NCI-H1930 (cell line): Measurements from ENCODE around the gene DUS2.

Source experiments
- DNase-seq, 2 experiments: peaks; one replicate each; lab custom pipeline; 2025; lab: John Stamatoyannopoulos, UW

Gene DUS2

DNA sequence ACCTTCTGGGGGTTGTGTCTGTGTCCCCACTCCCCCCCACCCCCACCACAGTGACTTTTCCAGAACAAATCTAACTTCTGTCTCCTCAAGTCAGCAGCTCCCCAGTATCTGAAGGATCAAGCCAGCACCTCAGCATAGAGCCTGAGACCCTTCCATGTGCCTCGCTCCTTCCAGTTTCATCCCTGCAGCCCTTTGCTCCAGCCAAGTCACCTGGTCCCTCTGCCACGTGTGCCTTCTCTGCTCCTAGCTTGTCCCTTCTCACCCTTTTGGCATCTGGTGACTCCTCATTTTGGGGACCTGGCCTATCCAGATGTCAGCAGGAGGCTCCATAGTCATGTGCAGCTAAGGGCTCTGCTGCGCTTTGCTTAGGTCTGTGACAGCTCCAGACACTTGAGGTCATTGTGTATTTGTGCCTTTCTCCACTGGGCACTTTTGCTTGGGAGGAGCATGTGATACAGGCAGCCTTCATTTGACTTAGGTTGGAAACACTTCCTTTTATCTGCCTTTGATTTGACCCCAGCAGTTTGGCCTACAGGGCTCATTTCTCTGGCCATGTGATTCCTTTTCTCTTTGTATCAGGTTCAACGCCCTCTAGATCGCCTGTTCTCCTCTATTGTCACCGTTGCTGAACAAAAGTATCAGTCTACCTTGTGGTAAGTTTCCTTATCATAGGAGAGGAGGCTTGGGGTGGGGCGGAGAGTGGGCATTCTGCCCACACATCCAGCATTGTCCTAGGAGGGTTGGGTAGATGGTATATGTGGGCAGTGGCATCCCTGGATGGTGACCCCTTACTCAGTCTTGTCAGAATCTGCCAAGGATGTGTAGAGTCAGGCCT is 55.0 kb downstream of the DUS2 start:
- no peak for DNase-seq

DNA sequence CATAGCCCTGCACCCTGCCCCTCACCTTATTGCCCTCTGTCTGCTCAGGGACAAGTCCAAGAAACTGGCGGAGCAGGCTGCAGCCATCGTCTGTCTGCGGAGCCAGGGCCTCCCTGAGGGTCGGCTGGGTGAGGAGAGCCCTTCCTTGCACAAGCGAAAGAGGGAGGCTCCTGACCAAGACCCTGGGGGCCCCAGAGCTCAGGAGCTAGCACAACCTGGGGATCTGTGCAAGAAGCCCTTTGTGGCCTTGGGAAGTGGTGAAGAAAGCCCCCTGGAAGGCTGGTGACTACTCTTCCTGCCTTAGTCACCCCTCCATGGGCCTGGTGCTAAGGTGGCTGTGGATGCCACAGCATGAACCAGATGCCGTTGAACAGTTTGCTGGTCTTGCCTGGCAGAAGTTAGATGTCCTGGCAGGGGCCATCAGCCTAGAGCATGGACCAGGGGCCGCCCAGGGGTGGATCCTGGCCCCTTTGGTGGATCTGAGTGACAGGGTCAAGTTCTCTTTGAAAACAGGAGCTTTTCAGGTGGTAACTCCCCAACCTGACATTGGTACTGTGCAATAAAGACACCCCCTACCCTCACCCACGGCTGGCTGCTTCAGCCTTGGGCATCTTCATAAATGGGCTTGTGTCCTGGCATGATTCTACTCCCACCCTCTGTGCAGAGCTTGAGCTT is 55.8 kb downstream of the DUS2 start:
- DNase-seq, result no peak

DNA sequence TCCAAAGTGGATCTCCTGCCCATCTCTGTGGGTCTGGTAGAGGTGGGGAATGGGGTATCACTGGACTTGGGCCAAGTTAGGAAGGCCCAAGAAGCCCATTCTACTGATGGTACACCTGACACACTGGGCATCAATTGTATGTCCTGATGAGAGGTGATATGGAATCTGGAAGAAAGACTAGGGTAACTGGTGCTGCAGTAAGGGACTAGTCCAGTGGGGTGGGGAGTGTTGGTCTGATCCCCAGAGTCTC is 56.2 kb downstream of the DUS2 start:
- no peak for DNase-seq

DNA sequence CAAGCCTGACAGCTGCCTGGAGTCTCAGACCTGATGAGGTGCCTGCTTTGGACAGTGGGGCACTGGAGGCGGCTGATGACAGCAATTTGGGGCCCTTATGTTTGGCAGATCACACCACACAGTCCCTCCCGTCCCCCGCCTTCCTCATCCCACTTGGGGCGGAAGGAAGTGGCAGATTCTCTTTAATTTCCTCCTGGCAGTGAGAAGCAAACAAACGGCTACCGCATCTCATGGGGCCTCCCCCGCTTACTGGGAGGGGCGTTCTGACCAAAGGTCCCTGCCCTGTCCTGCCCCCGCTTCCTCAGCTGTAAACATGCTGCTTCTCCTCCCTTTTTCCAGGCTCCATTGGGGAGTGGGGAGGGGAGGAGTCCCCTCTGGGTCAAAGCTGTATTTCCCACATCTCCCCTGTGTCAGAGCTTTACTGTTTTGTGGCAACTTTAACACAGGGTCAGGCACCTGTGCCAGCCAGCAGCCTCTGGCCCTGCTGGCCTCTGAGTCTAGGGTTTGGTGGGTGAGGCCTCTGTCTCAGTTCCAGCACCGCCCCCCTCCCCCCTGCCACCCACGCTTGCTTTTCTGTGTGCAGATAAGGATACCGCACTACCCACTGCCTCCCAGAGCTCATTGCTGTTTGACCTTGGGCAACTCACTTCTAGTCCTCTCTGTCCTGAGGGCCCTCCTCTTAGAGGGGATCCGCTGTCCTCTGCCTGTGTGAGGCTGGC is 56.7 kb downstream of the DUS2 start:
- DNase-seq, result no peak

DNA sequence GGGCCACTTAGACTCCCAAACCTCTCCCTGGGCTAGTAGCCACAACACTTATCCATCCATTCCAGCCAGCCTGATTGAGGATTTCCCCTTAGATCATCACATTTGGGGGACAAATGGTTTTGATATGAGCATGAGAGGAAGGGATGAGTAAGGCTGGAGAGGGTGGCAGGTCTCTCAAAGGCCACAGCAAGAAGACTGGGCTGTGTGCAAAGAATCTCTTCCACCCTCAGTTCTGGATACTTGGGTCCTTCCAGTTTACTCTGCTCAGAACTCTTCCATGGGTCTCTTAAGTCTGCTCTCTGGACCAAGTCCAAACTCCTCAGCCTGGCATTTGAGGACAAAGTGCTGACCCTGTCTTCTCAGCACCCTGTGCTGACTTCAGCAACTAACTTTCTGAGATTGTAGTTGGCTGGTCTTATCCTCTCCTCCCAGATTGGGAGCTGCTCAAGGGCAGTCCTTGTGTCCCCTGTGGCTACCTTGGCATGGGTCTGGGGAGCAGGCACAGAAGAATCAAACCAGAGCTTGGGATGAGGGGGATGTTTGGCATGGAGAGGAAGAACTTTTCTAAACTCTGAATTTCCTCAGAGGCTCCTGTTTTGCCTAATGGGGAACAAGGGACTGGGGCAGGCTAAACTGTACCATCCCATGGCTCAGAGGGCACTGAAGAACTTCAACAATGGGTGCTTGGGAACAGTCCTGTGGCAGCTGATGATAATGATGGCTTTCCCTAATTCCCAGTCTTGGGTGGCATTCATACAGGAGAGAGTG is 59.0 kb downstream of the DUS2 start:
- DNase-seq, result no peak

DNA sequence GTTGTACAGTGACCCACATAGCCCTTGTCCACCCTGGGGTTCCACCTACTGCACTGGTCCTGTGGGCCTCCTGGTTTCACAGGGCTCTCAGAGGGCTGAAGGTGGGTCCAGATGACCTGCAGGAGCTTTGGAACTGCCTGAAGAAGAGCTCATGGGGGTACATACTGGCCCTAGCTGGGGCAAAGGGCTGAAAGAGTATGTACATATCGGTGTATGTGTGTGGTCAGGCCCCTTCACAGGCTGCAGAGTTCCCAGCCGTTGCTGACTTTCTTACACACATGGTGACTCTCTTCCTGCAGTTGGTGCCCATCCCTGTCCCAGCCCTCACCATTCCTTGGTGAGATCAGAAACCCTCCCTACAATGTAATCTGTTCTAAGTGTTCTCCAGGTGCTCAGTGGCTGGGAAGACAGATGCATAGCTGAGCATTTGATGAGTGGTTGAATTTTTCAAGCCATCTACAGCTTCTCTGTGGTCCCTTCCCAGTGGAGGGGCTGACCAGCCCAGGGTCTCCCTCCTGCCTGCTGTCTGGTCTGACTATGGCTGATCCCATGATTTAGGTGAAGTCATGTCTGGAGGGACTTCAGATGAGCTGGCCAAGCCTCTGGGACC is 59.6 kb downstream of the DUS2 start:
- no peak for DNase-seq

DNA sequence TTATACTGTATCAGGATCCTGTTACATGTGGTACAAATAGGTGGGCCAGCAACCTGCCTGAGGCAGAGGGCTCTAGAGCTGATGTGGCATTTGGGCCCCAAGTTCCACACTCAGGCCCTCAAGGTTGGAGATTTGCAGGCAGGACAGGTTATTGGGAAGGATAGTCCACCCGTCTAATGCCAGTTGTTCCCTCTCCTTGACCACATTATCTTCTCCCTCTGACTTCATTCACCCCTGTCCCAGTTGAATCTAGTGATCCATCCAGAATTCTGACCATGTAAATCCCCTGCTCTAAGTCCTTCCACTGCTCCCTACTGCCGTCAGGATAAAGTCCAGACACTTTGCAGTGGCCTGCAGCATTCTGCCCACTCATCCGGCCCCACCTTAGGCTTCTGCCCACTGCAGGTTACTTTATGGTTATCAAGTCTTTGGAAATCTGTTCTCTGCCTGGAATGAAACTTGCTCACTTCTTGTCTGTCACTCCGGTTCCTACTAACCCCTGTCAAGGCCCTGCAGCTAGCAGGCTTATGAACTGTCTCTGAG is 60.2 kb downstream of the DUS2 start:
- DNase-seq, result no peak

DNA sequence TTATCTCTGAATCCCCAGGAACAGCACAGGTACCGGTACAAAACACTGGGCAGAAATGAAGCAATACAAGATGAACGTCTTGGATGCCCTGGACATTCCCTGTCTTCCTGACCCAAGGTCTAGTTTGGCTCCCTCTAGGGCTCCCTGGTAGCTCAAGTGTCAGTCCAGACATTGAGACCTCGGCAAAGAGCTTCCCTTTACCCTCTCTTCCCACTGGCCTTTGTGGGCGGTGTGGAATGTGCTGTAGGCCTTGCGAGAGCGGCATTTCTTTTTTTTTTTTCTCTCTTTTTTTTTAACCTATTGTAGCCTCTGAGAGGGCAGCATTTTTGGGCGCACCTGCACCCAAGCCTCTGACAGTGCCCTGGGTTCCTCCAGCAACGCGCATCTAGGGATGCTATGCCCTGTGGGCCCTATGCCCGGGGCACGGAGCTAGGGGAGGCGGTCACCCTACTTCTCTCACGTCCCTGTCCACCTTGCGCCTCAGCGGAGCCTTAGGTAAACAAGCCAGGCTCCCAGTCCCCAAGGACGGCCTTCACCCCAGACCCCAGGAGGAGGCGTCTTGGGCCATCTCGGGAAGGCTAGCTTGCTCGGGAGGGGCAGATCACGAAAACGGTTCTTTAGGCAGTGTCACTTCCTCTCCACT is 60.9 kb downstream of the DUS2 start:
- no peak for DNase-seq

DNA sequence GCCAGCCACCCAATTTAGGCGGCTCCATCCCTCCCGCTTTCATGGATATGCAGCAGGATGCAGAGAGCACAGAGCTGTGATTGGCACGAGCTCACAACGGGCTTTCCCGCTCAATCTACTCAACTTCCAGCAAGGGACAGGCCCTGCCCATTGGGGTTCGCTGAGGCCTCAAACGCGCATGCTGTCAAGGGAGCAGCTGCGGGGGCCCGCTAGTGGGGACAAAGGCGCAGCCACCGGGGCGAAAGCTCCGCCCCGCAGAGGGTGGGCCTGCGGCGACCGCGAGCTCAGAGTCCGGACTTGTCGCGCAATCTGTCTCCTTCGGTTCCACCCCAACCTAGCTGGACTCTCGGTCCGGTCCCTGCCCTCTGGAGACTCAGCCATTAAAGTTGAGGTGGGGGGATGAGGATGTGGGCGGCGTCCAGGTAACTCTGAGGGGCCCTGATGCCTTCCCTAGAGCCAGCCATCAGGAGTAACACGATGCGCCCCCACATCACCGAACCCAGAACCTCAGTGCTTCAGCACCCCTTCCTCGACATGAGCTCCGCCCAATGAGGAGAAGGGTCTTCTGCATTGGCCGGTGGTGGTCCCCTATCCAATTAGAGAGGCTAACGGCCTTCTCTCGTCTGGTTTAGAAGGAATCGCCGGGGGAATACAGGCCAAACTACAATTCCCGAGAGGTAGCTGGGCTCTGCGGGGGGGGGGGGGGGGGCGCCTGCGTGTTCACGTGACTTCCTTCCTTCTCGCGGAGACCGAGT is 61.6 kb downstream of the DUS2 start:
- peak; percentile 58 to 63 for DNase-seq

DNA sequence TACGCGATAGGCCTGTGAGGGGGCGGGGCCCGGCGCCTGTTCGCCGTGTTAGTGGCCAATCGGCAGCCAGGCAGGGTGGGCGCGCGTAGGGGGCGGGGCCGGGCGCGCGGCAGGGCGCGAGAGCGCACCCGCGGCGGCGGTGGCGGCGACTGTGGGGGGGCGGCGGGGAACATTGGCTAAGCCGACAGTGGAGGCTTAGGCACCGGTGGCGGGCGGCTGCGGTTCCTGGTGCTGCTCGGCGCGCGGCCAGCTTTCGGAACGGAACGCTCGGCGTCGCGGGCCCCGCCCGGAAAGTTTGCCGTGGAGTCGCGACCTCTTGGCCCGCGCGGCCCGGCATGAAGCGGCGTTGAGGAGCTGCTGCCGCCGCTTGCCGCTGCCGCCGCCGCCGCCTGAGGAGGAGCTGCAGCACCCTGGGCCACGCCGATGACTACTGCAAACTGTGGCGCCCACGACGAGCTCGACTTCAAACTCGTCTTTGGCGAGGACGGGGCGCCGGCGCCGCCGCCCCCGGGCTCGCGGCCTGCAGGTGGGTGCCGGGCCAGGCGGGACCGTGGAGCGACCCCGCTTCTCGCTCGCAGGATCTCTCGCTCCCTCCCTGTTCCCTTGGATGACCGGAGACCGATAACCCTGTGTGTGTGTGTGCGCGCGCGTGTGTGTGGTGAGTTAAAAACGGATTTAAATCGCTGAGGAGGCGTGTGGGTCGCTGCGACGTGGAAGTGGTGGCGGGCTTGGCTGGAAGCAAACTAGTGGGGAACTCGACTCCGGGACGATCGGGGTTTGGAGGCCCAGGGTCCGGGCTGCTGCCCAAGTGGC is 62.4 kb downstream of the DUS2 start, which contains the start of gene NFATC3:
NFATC3 (plus strand) TSS at position 112 of the 813 bp plus-strand sequence; CDS start at position 424, 312 bp downstream.
- peak; percentile 87 to 91 for DNase-seq

DNA sequence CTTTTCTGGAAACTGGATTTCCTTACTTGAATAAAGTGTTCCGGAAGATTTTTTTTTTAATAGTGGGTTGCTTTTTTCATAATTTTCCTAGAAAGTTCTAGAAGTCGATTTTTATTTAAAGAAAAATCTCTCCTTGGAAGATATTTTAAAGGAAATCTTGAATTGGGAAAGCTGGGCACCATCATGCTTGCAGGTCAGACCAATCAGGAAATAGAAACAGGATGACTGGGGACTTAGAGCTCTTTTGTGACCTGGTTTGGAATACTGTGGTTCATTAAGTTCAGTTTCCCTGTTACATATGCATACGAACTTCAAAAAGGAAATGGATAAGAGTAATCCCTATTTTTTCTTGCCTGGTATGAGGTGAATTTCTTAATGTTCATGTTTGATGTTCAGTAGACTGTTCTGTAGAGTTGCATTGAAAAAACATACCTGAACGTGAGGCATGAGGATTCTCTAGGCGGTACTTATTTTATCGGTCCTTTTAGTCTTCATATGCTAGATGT is 63.3 kb downstream of the DUS2 start:
- DNase-seq, result no peak

DNA sequence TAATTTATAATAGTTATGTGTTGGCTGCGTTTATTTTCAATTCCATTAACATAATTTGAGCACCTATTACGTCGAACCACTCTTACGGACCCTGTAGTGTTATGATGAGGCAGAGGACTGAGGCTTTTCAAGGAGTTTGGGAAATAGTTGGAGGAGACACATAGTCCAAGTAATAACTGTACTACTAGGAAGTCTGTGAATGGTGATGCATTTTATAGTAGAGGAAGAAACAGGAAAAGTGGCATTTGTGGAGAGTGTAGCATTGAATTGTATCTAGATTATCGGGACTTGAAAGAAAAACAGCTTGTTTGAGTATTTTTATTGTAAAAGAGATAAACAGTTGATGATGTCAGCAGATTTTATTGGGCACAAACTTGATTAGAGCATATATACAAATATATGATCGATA is 63.8 kb downstream of the DUS2 start:
- DNase-seq, result no peak

DNA sequence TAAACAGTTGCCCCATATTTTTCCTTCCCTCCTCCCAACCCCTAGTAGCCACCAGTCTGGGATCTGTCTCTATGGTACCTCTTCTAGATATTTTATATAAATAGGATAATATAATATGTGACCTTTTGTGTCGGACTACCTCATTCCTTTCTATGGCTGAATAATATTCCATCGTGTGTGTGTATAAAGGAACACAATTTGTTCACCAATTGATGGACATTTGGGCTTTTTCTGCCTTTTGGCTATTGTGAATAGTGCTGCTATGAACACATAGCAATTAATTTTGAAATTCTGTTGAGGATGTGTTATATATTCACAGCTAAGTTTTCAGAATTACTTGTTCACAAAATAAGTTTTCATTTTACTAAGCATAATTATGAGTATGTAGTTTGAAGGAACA is 64.6 kb downstream of the DUS2 start:
- no peak for DNase-seq

DNA sequence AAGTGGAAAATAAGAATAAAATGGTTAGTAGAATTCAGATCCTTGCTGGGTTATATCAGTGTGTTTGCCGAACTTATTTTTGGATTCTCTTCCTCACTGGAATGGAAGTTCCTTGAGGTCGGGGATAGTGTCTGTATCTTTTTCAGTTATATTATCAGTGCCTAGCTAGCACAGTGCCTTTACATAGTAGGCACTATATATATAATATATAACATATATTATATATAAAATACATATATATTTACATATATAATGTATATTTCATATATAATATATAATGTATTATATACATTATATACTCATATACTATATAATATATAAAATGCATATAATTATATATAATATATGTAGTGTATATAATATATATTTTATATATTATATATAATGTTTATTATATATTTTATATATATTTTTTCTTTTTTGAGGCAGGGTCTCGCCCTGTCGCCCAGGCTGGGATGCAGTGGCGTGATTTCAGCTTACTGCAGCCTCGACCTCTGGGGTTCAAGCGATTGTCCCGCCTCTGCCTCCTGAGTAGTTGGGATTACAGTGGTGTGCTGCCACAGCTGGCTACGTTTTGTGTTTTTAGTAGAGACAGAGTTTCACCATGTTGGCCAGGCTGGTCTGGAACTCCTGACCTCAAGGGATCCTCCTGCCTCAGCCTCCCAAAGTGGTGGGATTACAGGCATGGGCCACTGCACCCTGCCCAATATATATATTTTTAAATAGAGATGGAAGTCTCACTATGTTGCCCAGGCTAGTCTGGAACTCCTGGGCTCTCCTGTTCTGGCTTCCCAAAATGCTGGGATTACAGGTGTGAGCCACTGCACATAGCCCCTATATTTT is 65.3 kb downstream of the DUS2 start:
- no peak for DNase-seq

DNA sequence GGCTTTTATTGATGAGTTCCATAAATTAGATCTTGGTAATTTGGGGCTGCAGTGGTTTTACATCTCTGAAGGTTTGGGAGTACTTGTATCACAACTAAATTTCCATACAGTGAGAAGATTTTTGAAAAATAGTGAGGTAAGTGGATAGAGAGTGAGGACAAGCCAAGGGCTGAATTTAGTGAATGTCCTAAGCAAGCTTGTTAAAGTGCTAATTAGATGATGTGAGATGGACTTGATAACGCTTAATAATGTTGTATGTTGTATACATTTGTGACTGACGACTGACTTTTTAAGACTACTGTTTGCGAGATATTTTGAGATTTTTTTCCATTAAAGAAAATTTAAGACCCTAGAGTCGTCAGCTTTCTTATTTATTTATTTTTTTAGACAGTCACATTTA is 66.0 kb downstream of the DUS2 start:
- no peak for DNase-seq

DNA sequence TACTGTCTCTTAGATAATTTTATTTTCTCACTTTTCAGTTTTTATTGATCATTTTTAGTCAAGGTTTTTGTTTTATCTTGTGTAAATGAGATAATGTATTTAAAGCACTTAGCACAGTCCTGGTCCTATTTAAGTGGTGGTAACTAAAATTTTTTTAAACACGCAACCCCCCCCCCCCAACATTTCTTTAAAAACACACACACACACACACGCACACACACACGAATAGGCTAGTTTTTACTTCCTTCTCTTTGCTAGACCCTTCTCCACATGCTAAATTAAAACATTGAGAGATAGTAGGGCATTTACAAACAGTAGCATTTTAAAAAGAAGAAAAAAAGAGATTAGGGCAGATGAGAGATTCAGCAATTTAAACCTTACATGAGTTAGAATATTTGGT is 67.0 kb downstream of the DUS2 start:
- no peak for DNase-seq

DNA sequence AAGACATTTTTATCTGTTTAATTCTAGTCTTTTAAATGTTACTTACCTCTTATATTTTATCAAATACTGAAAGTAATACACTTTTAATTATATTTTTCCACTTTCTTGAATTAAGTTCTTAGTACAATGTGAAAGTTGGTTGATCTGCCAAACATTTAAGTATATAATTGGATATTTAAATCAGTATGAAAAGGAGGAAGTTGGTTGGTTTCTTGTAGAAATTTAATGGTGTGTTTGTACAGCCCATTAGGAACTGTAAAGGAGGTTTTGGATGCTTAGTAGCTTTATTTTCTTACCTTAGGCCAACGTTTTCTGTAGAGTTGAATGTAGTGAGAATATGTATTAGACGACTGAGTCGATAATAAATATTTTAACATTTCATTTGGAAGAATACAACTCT is 67.4 kb downstream of the DUS2 start:
- DNase-seq, result no peak
